Calu3 (cell line): Measurements from ENCODE around the gene C1QTNF1. TPM values are rescaled to one million over a fixed set of nuclear protein-coding genes. Genes with fewer than 3 reads are reported as not detected.
A peak's percentile ranks its signal among the peaks of the same experiment; 100 is the strongest.

Experiments
- BruUV-seq: library from RNA; stranded (reverse); fragments of 400-500 nt; replicated peaks from 2 replicates; lab custom pipeline; 2021; lab: Mats Ljungman, UMichigan
- CTCF ChIA-PET: fragments of 300-600 bp; sonication (Branson Sonifier 250); formaldehyde crosslinking; loops from one replicate; lab custom pipeline; 2022; ENCODE audit warnings: antibody characterized with exemption; lab: Charles Lee
- DNase-seq: peaks from one replicate; pipeline ENCODE4 v3.0.0; 2022
- H3K27ac Mint-ChIP-seq: one replicate; pipeline ENCODE4 v1.8.0; 2022; ENCODE audit warnings: mixed read lengths; ENCODE audit not compliant: unreplicated experiment
- H3K27me3 Mint-ChIP-seq: one replicate; pipeline ENCODE4 v1.8.0; 2022; ENCODE audit warnings: mixed read lengths; ENCODE audit not compliant: unreplicated experiment
- H3K36me3 Mint-ChIP-seq: one replicate; pipeline ENCODE4 v1.8.0; 2022; ENCODE audit warnings: mild to moderate bottlenecking, moderate library complexity, mixed read lengths; ENCODE audit not compliant: insufficient read depth, unreplicated experiment
- H3K4me1 Mint-ChIP-seq: one replicate; pipeline ENCODE4 v1.8.0; 2022; ENCODE audit warnings: mild to moderate bottlenecking, low read depth, mixed read lengths; ENCODE audit not compliant: unreplicated experiment
- H3K4me3 Mint-ChIP-seq: one replicate; pipeline ENCODE4 v1.8.0; 2022; ENCODE audit warnings: mild to moderate bottlenecking, low read depth, moderate library complexity, mixed read lengths; ENCODE audit not compliant: unreplicated experiment
- H3K9me3 Mint-ChIP-seq: one replicate; pipeline ENCODE4 v1.8.0; 2022; ENCODE audit warnings: low read depth, mixed read lengths; ENCODE audit not compliant: unreplicated experiment
- CTCF ChIP-seq: fragments of 200-600 bp; IDR thresholded peaks from one replicate; pipeline ENCODE4 v1.8.0; 2022; ENCODE audit warnings: antibody characterized with exemption; ENCODE audit not compliant: unreplicated experiment
- intact Hi-C: fragments of 100-400 bp; cut with micrococcal nuclease; formaldehyde crosslinking; loops from one replicate; pipeline ENCODE4 v1.10.0; 2022; ENCODE audit not compliant: unreplicated experiment
- total RNA-seq: library from RNA; stranded (reverse); gene quantifications from 2 replicates; pipeline ENCODE4 v1.2.3, GENCODE V29; 2022

The C1QTNF1 gene
- total RNA-seq, 1 experiment from 2014 or later: 3.3 TPM

GRCh38 chr17:79005063-79005861 lies 18.7 kb upstream of the C1QTNF1 start:
- H3K36me3 Mint-ChIP-seq: peaks cover 40% of the 10 kb centered on the region
- H3K4me3 Mint-ChIP-seq: peak overlapping the region; percentile 50
- DNase-seq: peak; percentile 72
- BruUV-seq: no TSS peak
- CTCF ChIA-PET: interaction anchor here (0.5 to 1.6 kb wide), 3 partner anchors 9 to 201 kb away, joined by 3 to 9 read pairs (median 3); no protein-coding TSS in a partner anchor
- peak overlapping the region; percentile 52 for H3K27ac Mint-ChIP-seq
- no peaks in the 10 kb centered on the region for H3K27me3 Mint-ChIP-seq
- H3K4me1 Mint-ChIP-seq: peaks cover 61% of the 10 kb centered on the region
- no peaks in the 10 kb centered on the region for H3K9me3 Mint-ChIP-seq
- TF ChIP-seq CTCF: no peak
- intact Hi-C loops: no loop called here

DNA sequence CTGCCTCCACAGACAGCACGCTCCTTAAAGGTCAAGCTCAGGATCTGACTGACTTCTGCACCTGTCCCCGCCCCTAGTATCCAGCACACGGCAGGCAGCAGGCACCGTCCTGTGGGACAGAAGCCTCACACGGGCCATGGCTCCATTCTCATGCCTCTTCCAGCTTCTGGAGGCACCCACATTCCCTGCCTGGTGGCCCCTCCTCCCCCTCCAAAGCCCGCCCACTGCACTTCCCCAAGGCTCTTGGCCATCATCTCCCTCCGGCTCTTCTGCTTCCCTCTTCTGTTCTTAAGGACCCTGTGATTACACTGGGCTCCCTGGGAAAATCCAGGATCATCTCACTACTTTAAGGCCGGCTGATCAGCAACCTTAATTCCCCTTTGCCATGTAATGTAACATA lies 17.9 kb upstream of the C1QTNF1 start:
- H3K4me1 Mint-ChIP-seq: peaks cover 61% of the 10 kb centered on the region
- no peak for DNase-seq
- intact Hi-C loops: no loop called here
- H3K9me3 Mint-ChIP-seq: no peaks in the 10 kb centered on the region
- no peak for TF ChIP-seq CTCF
- CTCF ChIA-PET: interaction anchor here (0.5 to 1.6 kb wide), 2 partner anchors 10 to 200 kb away, joined by 3 to 9 read pairs; no protein-coding TSS in a partner anchor
- H3K27ac Mint-ChIP-seq: peak overlapping the region; percentile 52
- H3K4me3 Mint-ChIP-seq: peak overlapping the region; percentile 50
- no TSS peak for BruUV-seq
- peaks cover 41% of the 10 kb centered on the region for H3K36me3 Mint-ChIP-seq
- no peaks in the 10 kb centered on the region for H3K27me3 Mint-ChIP-seq

DNA sequence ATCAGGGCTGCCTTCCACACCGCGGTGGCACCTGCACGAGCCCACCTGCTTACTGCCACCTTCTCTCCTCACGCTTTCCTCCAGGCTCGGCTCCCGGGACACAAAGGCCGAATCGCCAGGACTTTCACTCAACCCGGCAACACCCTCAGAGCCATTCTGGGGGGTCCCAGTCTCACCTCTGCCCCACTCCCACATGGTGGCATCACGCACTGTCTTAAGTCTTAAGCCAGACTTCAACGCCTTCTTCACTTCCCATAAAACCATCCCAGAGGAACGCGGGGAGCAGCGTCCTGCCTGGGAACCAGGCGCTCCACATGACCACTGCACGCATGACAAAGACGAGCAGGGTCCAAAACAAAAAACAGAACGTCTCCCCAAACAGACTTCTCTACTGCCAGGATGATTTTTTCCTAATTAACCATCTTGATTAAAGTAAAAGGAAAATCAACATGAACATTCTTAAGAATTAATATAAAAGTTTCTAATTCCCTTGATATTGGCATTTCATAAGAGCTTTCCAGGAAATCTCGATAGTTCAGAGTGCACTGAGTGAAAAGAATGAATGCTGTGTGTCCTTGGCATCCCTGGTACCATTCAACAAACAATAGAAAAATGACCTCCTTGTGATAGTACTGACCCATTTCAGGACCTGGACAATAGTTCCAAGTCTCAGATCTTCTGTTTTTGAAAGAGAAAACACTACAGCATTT lies 17.0 kb upstream of the C1QTNF1 start:
- CTCF ChIA-PET: no interaction called here
- Mint-ChIP-seq H3K27me3 (no peaks in the 10 kb centered on the region), H3K4me3 (peak overlapping the region; percentile 3), H3K36me3 (peaks cover 35% of the 10 kb centered on the region), H3K9me3 (no peaks in the 10 kb centered on the region), H3K4me1 (peaks cover 61% of the 10 kb centered on the region), H3K27ac (peak overlapping the region; percentile 38)
- BruUV-seq: no TSS peak
- intact Hi-C loops: no loop called here
- DNase-seq: no peak
- no peak for TF ChIP-seq CTCF

GRCh38 chr17:79007504-79008381 lies 16.2 kb upstream of the C1QTNF1 start:
- H3K4me1 Mint-ChIP-seq: peaks cover 63% of the 10 kb centered on the region
- intact Hi-C loops: no loop called here
- CTCF ChIA-PET: no interaction called here

More at GRCh38 chr17:79007504-79008381, 16.2 kb upstream of the C1QTNF1 start:
- Mint-ChIP-seq H3K27me3 (no peaks in the 10 kb centered on the region), H3K36me3 (peaks cover 29% of the 10 kb centered on the region), H3K9me3 (no peaks in the 10 kb centered on the region), H3K4me3 (peak overlapping the region; percentile 83), H3K27ac (peak overlapping the region; percentile 96)
- TF ChIP-seq CTCF: no peak
- no peak for DNase-seq
- no TSS peak for BruUV-seq
